ENCODE measurements around the gene ZNF83.
"Not testable (repeated sequence)": the region's sequence is repeated elsewhere in the genome, so short reads cannot be mapped to it uniquely, and the experiment has no call there.

ZNF83 gene

DNA sequence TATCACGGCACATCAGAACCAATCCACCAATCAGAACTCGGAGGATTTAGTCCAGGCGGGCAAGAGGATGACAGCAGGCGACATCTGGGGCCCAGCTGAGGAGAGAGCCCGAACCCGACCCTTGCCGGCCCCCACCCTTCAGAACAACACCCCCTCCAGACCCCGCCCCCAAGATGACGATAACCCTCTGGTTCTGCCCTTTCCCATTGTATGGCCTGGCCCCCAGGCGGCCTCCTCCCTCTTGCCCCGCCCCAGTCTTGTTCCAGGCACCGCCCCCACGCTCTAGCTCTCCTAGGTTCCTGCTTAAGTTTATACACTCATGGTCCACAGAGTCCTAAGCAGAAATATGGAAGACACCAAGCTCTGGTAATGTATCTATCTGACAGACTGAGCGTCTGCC, 2.8 kb upstream of the ZNF83 start:
- no peak for DNase-seq (ENCODE audit: extremely low read depth in 1 of 2, low read depth in 1 of 2)

DNA sequence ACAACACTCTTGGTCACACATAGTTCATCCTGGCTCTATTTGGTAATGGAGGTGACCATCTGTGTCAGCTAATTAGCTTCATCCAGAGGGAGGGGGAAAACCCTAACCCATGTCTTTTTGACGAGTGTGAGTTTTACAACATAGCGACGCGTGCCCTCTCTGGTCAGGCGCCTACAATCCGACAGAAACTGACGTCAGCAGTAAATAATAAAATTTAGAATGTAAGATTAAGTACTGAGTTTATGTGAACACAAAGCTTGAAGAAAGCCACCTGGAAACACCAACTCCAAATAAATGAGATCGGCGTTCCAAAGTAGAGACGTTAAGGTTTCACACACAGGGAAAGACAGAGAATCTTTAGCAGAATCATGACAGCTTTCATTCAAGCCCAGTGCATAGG, 1.8 kb upstream of the ZNF83 start:
- no peak for DNase-seq (ENCODE audit: extremely low read depth in 1 of 2, low read depth in 1 of 2)

DNA sequence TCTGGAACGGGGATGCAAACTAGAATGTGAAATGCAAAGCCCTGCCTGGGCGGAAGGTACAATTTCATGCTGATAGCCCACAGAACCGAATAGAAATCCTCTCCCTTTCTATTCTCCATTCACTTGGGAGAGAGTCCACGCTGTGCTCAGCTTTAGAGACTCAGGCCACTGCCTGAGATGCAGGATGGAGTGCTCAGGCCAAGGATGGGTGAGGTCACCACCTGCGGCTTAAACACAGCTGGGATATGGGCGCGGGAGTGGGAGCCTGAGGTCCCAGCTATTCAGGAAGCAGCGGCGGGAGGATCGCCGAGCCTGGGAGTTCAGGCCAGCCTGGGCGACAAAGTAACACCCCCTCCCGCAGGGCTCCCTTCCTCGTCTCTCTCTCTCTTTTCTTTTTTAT, 446 bp upstream of the ZNF83 start:
- DNase-seq (ENCODE audit: extremely low read depth in 1 of 2, low read depth in 1 of 2), result no peak

DNA sequence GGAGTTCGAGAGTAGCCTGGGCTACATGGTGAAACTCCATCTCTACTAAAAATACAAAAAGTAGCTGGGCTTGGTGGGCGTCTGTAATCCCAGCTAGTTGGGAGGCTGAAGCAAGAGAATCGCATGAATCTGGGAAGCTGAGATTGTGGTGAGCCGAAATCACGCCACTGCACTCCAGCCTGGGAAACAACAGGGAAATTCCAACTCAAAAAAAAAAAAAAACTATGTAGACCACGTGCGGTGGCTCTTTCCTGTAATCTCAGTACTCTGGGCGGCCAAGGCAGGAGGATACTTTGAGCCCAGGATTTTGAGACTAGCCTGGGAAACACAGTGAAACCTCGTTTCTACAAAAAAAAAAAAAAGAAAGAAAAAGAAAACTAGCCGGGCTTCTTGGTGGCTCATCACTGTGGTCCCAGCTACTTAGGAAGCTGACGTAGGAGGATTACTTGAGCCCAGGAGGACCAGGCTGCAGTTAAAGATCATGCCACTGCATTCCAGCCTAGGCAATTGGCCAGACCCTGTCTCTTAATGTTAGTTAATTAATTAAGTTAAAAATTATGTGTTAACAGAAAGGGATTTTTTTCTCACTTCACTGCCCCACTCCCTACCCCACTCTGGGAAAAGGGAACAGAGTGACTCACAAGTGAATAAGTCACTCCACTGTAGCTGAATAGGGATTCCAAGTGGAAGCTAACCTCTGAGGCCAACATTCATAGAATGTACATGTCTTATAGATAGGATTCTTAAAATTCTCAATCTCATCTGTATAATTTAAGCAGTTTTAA, 2.2 kb downstream of the ZNF83 start:
- DNase-seq (ENCODE audit: extremely low read depth in 1 of 2, low read depth in 1 of 2), result no peak

DNA sequence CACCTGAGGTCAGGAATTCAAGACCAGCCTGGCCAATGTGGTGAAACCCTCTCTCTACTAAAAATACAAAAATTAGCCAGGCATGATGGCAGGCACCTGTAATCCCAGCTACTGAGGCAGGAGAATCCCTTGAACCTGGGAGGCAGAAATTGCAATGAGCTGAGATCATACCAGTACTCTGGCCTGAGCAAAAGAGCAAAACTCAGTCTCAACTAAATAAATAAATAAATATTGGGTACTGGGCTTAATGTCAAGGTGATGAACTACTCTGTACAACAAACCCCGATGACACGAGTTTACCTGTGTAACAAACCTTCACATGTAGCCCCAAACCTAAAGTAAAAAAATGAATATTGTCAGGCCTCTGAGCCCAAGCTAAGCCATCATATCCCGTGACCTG, 10.7 kb downstream of the ZNF83 start:
- not testable (repeated sequence) for DNase-seq (ENCODE audit: extremely low read depth in 1 of 2, low read depth in 1 of 2)

DNA sequence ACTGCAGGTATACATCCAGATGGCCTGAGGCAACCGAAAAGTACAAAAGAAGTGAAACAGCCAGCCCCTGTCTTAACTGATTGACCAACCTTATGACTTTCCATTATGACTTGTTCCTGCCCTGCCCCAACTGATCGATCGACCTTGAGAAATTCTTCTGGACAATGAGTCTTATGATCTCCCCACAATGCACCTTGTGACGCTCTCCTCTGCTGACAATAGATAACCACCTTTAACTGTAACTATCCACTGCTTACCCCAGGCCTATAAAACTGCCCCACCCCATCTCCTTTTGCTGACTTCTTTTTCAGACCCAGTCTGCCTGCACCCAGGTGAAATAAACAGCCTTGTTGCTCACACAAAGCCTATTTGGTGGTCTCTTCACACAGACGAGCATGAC, 11.2 kb downstream of the ZNF83 start:
- DNase-seq (ENCODE audit: extremely low read depth in 1 of 2, low read depth in 1 of 2), result no peak

DNA sequence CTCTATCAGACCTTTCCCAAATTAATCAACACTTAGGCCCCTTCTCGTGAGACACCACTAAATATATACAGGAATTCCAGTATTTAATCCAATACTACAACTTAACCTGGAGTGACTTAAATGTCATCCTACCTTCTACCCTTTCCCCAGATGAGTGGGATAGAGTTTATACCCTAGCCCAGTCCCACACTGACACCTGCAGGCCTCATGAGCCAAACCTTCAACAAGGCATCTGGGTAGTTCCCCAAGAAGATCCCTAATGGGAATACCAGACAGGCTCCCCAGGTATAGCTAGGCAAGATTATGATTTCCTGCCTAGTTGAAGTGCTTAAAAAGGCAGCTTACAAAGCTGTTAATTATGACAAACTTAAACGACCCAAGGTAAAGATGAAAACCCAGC, 15.9 kb downstream of the ZNF83 start:
- no peak for DNase-seq (ENCODE audit: extremely low read depth in 1 of 2, low read depth in 1 of 2)

DNA sequence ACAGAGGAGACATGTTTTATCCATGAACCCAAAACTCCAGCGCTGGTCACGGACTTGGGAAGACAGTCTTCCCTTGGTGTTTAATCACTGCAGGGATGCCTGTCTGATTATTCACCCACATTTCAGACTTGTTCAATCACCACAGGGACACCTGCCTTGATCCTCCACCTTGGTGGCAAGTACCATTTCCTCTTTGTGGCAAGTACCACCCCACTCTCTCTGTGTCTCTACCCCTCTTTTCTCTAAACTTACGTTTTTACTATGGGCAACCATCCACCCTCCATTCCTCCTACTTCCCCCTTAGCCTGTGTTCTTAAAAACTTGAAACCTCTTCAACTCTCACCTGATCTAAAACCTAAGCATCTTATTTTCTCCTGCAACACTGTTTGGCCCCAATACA, 16.8 kb downstream of the ZNF83 start:
- DNase-seq (ENCODE audit: extremely low read depth in 1 of 2, low read depth in 1 of 2), result no peak

DNA sequence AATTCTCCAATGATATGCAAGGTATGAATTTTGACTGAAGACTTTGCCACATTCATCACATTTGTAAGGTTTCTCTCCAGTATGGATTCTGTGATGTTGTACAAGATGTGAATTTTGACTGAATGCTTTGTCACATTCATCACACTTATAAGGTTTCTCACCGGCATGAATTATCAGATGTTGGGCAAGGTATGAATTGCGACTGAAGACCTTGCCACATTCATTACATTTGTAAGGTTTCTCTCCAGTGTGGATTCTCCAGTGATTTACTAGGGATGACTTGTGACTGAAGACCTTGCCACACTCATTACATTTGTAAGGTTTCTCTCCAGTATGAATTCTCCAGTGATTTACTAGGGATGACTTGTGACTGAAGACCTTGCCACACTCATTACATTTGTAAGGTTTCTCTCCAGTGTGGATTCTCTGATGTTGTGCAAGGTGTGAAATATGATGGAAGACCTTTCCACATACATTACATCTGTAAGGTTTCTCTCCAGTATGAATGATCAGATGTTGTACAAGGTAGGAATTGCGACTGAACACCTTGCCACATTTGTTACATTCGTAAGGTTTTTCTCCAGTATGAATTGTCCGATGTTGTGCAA, 24.8 kb downstream of the ZNF83 start:
- no peak for DNase-seq (ENCODE audit: extremely low read depth in 1 of 2, low read depth in 1 of 2)

DNA sequence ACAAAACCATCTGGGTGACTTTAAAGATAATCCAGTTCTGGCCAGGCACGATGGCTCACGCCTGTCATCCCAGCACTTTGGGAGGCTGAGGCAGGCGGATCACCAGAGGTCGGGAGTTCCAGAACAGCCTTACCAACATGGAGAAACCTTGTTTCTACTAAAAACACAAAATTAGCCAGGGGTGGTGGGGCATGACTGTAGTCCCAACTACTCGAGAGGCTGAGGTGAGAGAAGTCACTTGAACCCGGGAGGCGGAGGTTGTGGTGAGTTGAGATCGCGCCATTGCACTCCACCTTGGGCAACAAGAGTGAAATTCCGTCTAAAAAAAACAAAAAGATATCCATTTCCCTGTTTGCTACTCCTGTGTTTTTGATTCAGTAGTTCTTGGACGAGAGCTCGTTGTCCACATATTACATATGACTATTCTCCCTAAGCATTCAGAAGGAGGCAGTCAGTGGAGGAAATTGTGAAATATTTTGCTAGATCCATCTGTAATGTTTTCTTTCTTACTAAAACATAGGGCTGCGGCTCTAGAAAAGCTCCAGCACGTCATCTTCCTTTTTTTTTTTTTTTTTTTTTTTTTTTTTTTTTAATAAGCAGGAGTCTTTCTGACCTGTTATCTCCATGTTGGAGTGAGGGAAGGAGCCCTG, 34.5 kb downstream of the ZNF83 start:
- DNase-seq (ENCODE audit: extremely low read depth in 1 of 2, low read depth in 1 of 2), result no peak

DNA sequence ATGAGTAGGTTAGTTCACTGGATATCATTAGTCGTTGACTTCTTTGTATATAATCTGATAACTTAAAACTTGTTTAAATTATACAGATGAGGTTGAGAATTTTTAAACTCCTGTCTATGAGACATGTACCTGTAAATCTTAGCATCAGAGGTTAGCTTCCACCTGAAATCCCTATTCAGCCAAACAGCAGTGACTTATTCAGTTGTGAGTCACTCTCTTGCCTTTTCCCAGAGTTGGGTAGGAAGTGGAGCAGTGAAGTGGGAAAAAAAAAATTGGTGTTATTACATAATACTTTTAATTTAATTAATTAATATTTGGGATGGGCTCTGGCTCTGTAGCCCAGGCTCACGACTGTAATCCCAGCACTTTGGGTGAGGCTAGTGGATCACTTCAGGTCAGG, 35.2 kb downstream of the ZNF83 start:
- DNase-seq (ENCODE audit: extremely low read depth in 1 of 2, low read depth in 1 of 2), result no peak

DNA sequence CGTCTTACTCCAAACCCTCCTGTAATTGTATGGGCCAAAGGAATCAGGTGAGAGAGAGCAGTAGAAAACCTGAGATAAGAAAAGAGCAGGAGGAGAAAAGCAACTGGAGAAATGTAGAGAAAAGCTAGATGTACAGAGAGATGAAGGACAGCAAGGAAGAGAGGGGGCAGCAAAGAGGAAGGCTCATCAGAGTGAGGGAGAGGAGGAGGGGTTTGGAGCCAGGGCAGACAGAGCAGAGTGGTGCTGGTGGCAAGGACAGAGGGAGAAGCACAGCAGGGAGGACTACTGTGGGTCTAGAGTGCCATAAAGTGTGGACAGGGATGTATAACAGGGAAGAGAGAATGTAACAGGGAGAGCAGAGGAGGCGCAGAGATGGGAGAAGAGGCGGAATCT, 36.2 kb downstream of the ZNF83 start:
- DNase-seq (ENCODE audit: extremely low read depth in 1 of 2, low read depth in 1 of 2), result not testable (repeated sequence)

DNA sequence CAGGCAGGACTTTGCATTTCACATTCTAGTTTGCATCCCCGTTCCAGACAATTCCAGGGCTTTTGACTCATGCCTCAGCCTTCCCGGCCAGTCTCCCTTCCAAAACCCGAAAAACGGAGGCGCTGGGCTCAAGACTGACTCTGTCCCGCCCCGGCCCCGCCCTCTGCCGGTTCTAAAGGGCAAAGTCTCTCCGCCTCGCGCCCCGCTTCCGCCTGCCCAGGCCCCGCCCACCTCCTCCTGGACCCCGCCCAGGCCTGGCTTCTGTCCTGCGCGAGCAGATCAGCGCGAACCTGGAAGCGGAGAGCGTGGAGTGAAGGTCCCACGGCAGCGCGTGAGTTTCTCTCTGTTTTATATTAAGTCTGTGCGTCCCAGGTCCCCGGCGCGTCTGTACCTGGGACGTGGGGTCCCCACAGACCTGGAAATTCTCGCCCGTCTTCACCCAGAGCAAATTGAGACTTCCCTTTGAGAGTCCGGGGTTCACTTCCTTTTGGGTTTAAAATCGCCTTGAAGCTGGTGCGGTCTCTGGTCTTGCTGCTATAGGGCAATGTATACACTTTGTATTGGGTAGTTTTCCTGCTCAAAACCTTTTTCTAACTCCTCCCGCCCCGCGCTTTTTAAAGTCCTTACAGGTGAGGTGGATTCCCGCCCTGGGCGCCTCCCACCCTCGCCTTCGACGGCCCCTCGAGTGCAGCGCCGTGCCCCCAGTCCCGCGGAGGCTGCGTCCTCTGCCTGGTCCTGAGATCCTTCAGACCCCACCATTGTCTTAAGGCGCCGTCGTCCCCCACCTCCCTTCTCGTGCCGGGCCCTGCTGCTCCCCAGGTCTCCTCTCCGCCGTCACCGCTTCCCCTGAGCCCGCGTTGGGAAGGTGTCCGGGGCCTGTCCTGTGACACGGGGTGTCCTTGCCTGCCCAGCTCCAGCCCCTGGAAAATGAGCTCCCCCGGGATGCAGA, 36.9 kb downstream of the ZNF83 start:
- peak; percentile 73 to 87 for DNase-seq (ENCODE audit: extremely low read depth in 1 of 2, low read depth in 1 of 2)

DNA sequence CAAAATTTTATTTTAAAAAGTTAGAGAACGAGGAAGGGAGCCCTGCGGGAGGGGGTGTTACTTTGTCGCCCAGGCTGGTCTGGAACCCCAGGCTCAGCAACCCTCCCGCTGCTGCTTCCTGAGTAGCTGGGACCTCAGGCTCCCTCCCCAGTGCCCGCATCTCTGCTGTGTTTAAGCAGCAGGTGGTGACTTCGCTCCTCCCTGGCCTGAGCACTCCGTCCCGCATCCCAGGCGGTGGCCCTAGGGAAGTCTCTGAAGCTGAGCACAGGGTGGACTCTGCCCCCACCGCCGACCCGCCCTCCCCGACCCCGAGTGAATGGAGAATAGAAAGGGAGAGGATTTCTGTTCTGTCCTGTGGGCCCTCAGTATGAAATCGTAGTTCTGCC, 37.5 kb downstream of the ZNF83 start:
- DNase-seq (ENCODE audit: extremely low read depth in 1 of 2, low read depth in 1 of 2), result no peak

DNA sequence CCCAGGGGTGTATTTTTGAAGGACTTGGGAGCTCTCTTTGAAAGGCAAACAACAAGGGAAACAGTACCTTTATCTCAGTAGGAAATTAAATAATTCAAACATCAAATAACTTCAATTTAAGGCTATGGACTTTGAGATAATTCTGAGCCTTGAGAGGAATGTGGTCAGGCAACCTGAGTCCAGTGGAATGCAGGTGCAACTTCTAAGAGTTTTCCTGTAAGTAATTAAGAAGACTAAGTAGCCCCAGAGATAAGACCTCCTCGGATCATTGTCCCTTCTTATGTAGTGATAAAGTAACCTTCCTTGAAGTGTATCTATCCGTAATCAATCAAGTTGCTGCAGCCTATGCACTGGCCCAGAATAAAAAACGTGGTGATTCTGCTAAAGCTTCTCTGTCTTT, 38.9 kb downstream of the ZNF83 start:
- DNase-seq (ENCODE audit: extremely low read depth in 1 of 2, low read depth in 1 of 2), result no peak

DNA sequence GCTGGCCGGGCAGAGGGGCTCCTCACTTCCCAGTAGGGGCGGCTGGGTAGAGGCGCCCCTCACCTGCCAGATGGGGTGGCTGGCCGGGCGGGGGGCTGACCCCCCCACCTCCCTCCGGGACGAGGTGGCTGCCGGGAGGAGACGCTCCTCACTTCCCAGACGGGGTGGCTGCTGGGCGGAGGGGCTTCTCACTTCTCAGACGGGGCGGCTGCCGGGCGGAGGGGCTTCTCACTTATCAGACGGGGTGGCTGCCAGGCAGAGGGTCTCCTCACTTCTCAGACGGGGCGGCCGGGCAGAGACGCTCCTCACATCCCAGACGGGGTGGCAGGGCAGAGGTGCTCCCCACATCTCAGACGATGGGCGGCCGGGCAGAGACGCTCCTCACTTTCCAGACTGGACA, 44.7 kb downstream of the ZNF83 start:
- DNase-seq (ENCODE audit: extremely low read depth in 1 of 2, low read depth in 1 of 2), result not testable (repeated sequence)

DNA sequence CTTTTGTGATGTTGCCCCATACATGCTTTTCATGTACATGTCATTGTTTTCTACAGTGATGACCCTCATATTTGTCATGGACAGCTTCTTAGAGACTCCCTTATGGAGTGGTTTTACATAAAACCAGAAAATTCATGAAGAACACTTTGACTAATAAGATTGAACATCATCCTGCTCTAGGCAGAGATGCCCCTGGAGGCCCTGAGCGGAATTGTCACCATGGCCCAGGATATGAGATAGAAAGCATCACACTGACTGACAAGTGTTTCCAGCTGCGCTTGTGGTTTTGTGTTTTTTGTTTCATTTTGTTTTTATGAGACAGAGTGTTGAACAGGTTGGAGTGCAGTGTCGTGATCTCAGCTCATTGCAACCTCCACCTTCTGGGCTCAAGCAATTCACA, 45.9 kb downstream of the ZNF83 start:
- no peak for DNase-seq (ENCODE audit: extremely low read depth in 1 of 2, low read depth in 1 of 2)

DNA sequence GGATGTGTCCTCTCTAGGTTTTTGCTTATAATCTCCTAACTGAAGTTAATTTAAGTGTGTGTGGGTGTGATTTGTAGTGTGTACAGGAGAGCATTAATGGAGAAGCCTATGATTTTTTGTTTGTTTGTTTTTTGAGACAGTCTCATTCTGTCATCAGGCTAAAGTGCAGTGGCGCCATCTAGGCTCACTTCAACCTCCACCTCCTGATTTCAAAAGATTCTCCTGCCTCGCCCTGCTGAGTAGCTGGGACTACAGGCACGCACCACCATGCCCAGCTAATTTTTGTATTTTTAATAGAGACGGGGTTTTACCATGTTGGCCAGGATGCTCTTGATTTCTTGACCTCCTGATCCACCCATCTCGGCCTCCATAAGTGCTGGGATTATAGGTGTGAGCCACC, 47.4 kb downstream of the ZNF83 start:
- no peak for DNase-seq (ENCODE audit: extremely low read depth in 1 of 2, low read depth in 1 of 2)

DNA sequence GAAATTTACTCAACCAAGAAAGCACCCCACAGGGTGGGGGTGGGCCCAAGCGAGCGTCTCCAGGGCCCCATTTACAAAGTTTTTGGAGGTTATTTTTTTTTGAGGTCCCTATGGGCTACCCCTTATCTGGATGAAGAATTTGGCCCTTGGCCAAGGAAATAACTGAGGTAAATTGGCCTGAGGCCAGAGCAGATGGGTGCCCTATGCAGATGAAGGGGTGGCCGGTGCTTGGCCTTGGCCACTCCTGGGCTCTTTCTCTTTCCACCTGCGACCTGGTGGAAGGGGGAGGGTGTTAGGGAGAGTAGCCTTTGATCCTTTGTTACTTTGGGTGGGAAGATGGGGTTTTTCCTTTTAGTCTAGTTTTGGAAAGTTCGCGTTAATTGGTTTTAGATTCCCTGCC, 52.6 kb downstream of the ZNF83 start:
- DNase-seq (ENCODE audit: extremely low read depth in 1 of 2, low read depth in 1 of 2), result no peak

DNA sequence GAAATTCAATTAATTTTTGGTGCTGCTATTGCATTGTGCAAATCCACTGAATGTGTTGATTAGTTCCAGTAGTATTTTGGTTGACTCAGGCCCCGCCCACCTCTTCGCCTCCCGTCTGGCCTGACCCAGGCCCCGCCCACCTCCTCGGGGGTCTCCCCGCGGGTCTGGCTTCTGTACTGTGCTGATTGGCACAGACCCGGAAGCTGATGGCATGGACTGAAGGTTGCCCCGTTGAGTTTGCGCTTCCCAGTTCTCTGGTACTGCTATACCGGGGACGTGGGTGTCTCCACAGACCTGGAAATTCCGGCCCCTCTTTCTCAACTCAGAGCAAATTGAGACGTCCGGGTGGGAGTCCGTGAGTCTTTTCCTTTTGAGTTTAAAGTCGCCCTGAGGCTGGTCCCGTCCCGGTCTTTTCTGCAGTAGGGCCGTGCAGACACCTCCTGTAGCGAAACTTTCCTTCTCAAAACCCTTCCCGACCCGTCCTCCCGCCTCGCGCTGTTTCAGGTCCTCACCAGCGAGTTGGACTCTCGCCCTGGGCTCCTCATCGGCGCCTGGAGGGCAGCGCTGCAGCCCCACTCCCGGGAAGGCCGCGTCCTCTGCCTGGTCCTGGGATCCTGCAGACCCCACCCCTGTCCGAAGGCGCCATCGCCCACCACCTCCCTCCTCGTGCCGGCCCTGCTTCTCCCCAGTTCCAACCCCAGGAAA, 53.3 kb downstream of the ZNF83 start:
- no peak for DNase-seq (ENCODE audit: extremely low read depth in 1 of 2, low read depth in 1 of 2)

Measured in stimulated activated CD8-positive, alpha-beta memory T cell treated with anti-CD3 and anti-CD28 coated beads, Interleukin-7, amount 100 ng/mL, for 48 hours (primary cell).